ENCODE results near the gene XRCC5.
A peak's percentile ranks its signal among the peaks of the same experiment; 100 is the strongest.

Gene XRCC5

DNA sequence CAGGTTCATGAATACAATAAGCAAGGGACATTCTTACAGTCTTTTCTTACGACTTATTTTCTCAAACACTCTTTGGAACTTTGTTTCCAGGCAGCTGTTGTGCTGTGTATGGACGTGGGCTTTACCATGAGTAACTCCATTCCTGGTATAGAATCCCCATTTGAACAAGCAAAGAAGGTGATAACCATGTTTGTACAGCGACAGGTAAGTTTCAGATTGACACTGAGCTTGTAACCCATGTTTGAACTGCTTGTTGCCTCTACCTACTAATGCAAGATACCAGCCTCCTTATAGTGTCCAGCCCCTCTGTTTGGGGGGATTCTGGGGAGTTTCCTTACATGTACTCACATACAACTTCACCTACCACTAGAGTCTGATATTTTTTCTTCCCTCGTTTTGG lies 3.8 kb downstream of the XRCC5 start:
- peaks cover 11% of the 10 kb centered on the region for H3K36me3 ChIP-seq (ENCODE audit: control insufficient read depth, insufficient read depth, low read length)
- H3K27ac ChIP-seq (ENCODE audit: low read depth, low read length) = no peak overlapping the region
- no peak overlapping the region for H3K9ac ChIP-seq (ENCODE audit: low read length)
- H3K4me1 ChIP-seq (ENCODE audit: control insufficient read depth, insufficient read depth, low read length) = peaks cover 11% of the 10 kb centered on the region
- no peak overlapping the region for H3K4me3 ChIP-seq (ENCODE audit: low read length)
- H3K27me3 ChIP-seq (ENCODE audit: control insufficient read depth, insufficient read depth, low read length) = no peaks in the 10 kb centered on the region

DNA sequence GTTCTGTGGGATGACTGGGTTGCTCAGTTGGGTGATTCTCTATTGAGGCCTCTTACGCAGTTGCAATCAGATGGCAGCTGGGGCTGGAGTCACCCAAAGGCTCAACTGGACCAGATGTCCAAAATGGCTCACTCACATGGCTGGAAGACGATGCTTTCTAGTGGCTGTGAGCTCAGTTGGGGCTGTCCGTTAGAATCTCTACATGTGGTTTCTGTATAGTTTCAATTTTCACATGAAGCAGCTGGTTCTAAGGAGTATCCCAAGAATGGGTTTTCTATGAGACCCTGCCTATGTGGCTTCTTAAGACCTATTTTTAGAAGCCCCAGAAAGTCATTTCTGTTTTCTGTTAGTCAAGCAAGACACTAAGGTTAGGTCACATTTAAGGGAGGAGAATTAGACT lies 4.4 kb downstream of the XRCC5 start:
- no peak overlapping the region for H3K27ac ChIP-seq (ENCODE audit: low read depth, low read length)
- peaks cover 17% of the 10 kb centered on the region for H3K36me3 ChIP-seq (ENCODE audit: control insufficient read depth, insufficient read depth, low read length)
- H3K9ac ChIP-seq (ENCODE audit: low read length) = no peak overlapping the region
- no peaks in the 10 kb centered on the region for H3K27me3 ChIP-seq (ENCODE audit: control insufficient read depth, insufficient read depth, low read length)
- H3K4me3 ChIP-seq (ENCODE audit: low read length) = no peak overlapping the region
- peaks cover 11% of the 10 kb centered on the region for H3K4me1 ChIP-seq (ENCODE audit: control insufficient read depth, insufficient read depth, low read length)

- Histone ChIP-seq H3K4me3 (ENCODE audit: low read length) (peak overlapping the region; percentile 14), H3K4me1 (ENCODE audit: control insufficient read depth, insufficient read depth, low read length) (peaks cover 11% of the 10 kb centered on the region), H3K27ac (ENCODE audit: low read depth, low read length) (no peak overlapping the region), H3K36me3 (ENCODE audit: control insufficient read depth, insufficient read depth, low read length) (peaks cover 23% of the 10 kb centered on the region), H3K27me3 (ENCODE audit: control insufficient read depth, insufficient read depth, low read length) (no peaks in the 10 kb centered on the region), H3K9ac (ENCODE audit: low read length) (no peak overlapping the region)
Observed at GRCh38 chr2:216114382-216114713, 5.2 kb downstream of the XRCC5 start.

DNA sequence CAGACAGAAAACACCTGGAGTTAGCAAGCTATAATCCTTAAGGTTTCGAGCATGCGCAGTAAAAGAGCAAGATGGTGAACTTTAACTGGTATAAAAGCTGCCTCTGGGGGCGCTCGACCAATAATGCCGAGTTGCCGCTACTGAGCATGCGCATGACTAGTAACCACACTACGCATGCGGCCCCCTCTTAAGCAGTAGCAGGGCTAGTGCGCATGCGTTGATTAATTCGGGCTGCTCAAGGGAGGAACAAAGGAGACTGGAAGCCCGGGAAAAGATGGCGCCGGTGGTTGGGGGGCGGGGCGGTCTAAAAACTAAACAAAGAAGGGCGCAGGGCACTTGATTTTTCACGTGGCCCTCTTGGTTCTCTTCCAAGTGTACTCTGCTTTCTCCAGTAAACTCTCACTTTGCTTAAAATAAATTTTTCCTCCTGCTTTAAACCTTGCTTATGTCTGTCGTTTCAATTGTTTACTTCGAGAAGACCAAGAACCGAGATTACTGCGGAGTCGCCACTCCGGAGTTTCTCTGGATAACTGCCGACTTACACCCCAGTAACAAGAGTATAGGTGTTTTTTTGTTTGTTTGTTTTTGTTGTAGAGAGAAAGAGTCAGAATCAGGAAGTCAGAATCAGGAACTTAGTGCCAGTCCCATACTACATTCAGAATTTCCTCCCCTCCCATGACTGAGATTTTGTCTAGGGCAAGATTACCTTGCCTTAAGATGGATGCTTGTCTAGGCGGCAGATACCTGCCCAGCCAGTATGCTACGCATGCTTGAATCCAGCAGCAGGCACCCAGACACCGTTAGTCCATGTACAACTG lies 5.8 kb downstream of the XRCC5 start:
- H3K9ac ChIP-seq (ENCODE audit: low read length) = peak overlapping the region; percentile 57
- H3K4me1 ChIP-seq (ENCODE audit: control insufficient read depth, insufficient read depth, low read length) = peaks cover 9% of the 10 kb centered on the region
- H3K27me3 ChIP-seq (ENCODE audit: control insufficient read depth, insufficient read depth, low read length) = no peaks in the 10 kb centered on the region
- H3K4me3 ChIP-seq (ENCODE audit: low read length) = peak overlapping the region; percentile 76
- peaks cover 29% of the 10 kb centered on the region for H3K36me3 ChIP-seq (ENCODE audit: control insufficient read depth, insufficient read depth, low read length)
- H3K27ac ChIP-seq (ENCODE audit: low read depth, low read length) = peak overlapping the region; percentile 84

- Histone ChIP-seq H3K4me3 (ENCODE audit: low read length) (no peak overlapping the region), H3K27me3 (ENCODE audit: control insufficient read depth, insufficient read depth, low read length) (no peaks in the 10 kb centered on the region), H3K36me3 (ENCODE audit: control insufficient read depth, insufficient read depth, low read length) (peaks cover 33% of the 10 kb centered on the region), H3K27ac (ENCODE audit: low read depth, low read length) (no peak overlapping the region), H3K9ac (ENCODE audit: low read length) (no peak overlapping the region), H3K4me1 (ENCODE audit: control insufficient read depth, insufficient read depth, low read length) (peaks cover 4% of the 10 kb centered on the region)
Observed at GRCh38 chr2:216116418-216116817, 7.3 kb downstream of the XRCC5 start.

DNA sequence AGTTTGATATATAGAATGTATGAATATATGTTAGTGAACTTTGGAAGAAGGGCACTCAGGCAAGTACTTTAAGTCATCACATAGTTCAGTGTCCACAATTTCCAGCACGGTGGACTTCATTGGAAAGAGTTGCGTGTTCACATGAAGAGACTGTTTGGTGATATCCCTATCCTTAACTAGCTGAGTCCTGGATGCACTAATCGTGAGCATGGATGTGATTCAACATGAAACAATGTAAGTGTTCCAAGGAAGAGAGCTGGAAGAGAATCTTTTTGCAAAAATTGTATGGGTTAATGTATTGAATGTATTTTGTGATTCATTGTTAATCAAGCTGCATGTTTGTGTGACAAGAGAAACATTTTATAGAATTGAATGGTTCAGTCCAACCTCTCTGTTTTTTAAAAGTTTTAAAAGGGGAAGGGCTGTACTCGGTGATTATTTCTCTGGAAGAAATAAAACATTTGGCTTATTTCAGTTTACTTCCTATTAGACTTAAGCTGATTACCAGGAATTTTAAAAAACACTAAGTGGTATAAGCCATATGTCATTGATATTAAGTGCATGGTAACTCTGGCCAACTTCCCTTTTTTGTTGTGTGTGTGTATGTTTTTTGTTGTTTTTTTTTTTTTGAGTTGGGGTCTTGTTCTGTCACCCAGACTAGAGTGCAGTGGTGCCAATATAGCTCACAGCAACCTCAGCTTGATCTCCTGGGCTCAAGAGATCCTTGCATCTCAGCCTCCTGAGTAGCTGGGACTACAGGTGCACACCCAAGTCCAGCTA lies 8.6 kb downstream of the XRCC5 start:
- H3K27ac ChIP-seq (ENCODE audit: low read depth, low read length) = no peak overlapping the region
- H3K4me1 ChIP-seq (ENCODE audit: control insufficient read depth, insufficient read depth, low read length) = peaks cover 4% of the 10 kb centered on the region
- H3K9ac ChIP-seq (ENCODE audit: low read length) = no peak overlapping the region
- no peak overlapping the region for H3K4me3 ChIP-seq (ENCODE audit: low read length)
- no peaks in the 10 kb centered on the region for H3K27me3 ChIP-seq (ENCODE audit: control insufficient read depth, insufficient read depth, low read length)
- peaks cover 37% of the 10 kb centered on the region for H3K36me3 ChIP-seq (ENCODE audit: control insufficient read depth, insufficient read depth, low read length)

DNA sequence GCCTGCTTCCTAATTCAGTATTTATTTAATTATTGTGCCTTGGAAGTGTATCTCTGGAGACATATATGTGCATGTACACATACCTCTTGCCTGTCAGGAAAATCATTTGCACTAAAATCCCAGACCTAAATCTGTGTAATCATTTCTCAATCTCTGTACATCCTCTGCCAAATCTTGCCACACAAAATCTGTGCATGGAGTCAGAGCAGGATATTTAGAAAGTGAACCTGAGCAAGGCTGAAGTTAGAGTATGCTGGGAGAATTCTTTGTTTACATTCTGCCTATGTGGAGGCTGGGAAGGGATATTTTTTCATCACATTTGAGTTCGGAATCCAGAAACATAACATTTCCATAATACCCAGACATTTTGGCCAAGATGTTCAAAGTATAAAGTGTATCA lies 9.3 kb downstream of the XRCC5 start:
- Histone ChIP-seq H3K4me3 (ENCODE audit: low read length) (no peak overlapping the region), H3K9ac (ENCODE audit: low read length) (no peak overlapping the region), H3K4me1 (ENCODE audit: control insufficient read depth, insufficient read depth, low read length) (peaks cover 4% of the 10 kb centered on the region), H3K27ac (ENCODE audit: low read depth, low read length) (no peak overlapping the region), H3K36me3 (ENCODE audit: control insufficient read depth, insufficient read depth, low read length) (peaks cover 39% of the 10 kb centered on the region), H3K27me3 (ENCODE audit: control insufficient read depth, insufficient read depth, low read length) (no peaks in the 10 kb centered on the region)

- H3K4me3 ChIP-seq (ENCODE audit: low read length) = no peak overlapping the region
- H3K9ac ChIP-seq (ENCODE audit: low read length) = no peak overlapping the region
- H3K36me3 ChIP-seq (ENCODE audit: control insufficient read depth, insufficient read depth, low read length) = peaks cover 35% of the 10 kb centered on the region
- H3K4me1 ChIP-seq (ENCODE audit: control insufficient read depth, insufficient read depth, low read length) = peaks cover 4% of the 10 kb centered on the region
- no peak overlapping the region for H3K27ac ChIP-seq (ENCODE audit: low read depth, low read length)
- no peaks in the 10 kb centered on the region for H3K27me3 ChIP-seq (ENCODE audit: control insufficient read depth, insufficient read depth, low read length)
Observed at GRCh38 chr2:216119146-216119545, 10.0 kb downstream of the XRCC5 start.

GRCh38 chr2:216119986-216120385 lies 10.8 kb downstream of the XRCC5 start:
- Histone ChIP-seq H3K4me3 (ENCODE audit: low read length) (no peak overlapping the region), H3K27ac (ENCODE audit: low read depth, low read length) (no peak overlapping the region), H3K27me3 (ENCODE audit: control insufficient read depth, insufficient read depth, low read length) (no peaks in the 10 kb centered on the region), H3K36me3 (ENCODE audit: control insufficient read depth, insufficient read depth, low read length) (peaks cover 35% of the 10 kb centered on the region), H3K9ac (ENCODE audit: low read length) (no peak overlapping the region), H3K4me1 (ENCODE audit: control insufficient read depth, insufficient read depth, low read length) (no peaks in the 10 kb centered on the region)

- no peak overlapping the region for H3K4me3 ChIP-seq (ENCODE audit: low read length)
- peaks cover 42% of the 10 kb centered on the region for H3K36me3 ChIP-seq (ENCODE audit: control insufficient read depth, insufficient read depth, low read length)
- H3K4me1 ChIP-seq (ENCODE audit: control insufficient read depth, insufficient read depth, low read length) = no peaks in the 10 kb centered on the region
- no peaks in the 10 kb centered on the region for H3K27me3 ChIP-seq (ENCODE audit: control insufficient read depth, insufficient read depth, low read length)
- no peak overlapping the region for H3K27ac ChIP-seq (ENCODE audit: low read depth, low read length)
- no peak overlapping the region for H3K9ac ChIP-seq (ENCODE audit: low read length)
Observed at GRCh38 chr2:216121255-216121654, 12.1 kb downstream of the XRCC5 start.

DNA sequence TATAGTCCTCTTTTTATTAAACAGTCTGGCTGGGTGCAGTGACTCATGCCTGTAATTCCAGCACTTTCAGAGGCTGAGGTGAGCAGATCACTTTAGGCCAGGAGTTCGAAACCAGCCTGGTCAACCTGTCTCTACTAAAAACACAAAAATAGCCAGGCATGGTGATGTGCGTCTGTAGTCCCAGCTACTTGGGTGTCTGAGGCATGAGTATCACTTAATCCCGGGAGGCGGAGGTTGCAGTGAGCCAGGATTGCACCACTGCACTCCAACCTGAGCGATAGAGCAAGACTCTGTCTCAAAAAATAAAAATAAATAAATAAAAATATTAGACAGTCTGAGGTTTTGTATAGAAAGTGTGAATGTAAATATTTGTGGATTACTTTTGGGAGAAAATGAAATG lies 17.8 kb downstream of the XRCC5 start:
- H3K27me3 ChIP-seq (ENCODE audit: control insufficient read depth, insufficient read depth, low read length) = no peaks in the 10 kb centered on the region
- peaks cover 17% of the 10 kb centered on the region for H3K36me3 ChIP-seq (ENCODE audit: control insufficient read depth, insufficient read depth, low read length)
- no peak overlapping the region for H3K9ac ChIP-seq (ENCODE audit: low read length)
- no peak overlapping the region for H3K4me3 ChIP-seq (ENCODE audit: low read length)
- H3K27ac ChIP-seq (ENCODE audit: low read depth, low read length) = no peak overlapping the region
- no peaks in the 10 kb centered on the region for H3K4me1 ChIP-seq (ENCODE audit: control insufficient read depth, insufficient read depth, low read length)

- no peaks in the 10 kb centered on the region for H3K4me1 ChIP-seq (ENCODE audit: control insufficient read depth, insufficient read depth, low read length)
- H3K36me3 ChIP-seq (ENCODE audit: control insufficient read depth, insufficient read depth, low read length) = peaks cover 26% of the 10 kb centered on the region
- no peaks in the 10 kb centered on the region for H3K27me3 ChIP-seq (ENCODE audit: control insufficient read depth, insufficient read depth, low read length)
- H3K4me3 ChIP-seq (ENCODE audit: low read length) = no peak overlapping the region
- H3K27ac ChIP-seq (ENCODE audit: low read depth, low read length) = no peak overlapping the region
- no peak overlapping the region for H3K9ac ChIP-seq (ENCODE audit: low read length)
Observed at GRCh38 chr2:216130346-216130971, 21.3 kb downstream of the XRCC5 start.

Data from rectal smooth muscle tissue (tissue), 1 donor.